Measurements from ENCODE around the gene SSC5D. TPM values are rescaled to one million over a fixed set of nuclear protein-coding genes. Genes with fewer than 3 reads are reported as not detected.
A peak's percentile ranks its signal among the peaks of the same experiment; 100 is the strongest.

Gene SSC5D
- total and polyA plus RNA-seq, 2 experiments from 2014 or later: 10.0 to 12.6 TPM

- H3K36me3 ChIP-seq (ENCODE audit: low read depth): no peaks in the 10 kb centered on the region
- H3F3A ChIP-seq (ENCODE audit: insufficient read depth): no peaks in the 10 kb centered on the region; the same call in 1 of the 2 replicates
- no peak overlapping the region for H3K9ac ChIP-seq
- no peaks in the 10 kb centered on the region for H3K9me2 ChIP-seq (ENCODE audit: insufficient read depth)
- no peak overlapping the region for H2AFZ ChIP-seq
- TF ChIP-seq EZH2 (IDR thresholded peaks at IDR 0.05; ENCODE audit: insufficient read depth, poor library complexity, severe bottlenecking) (no peak), EZH2phosphoT487 (IDR thresholded peaks at IDR 0.05; ENCODE audit: insufficient read depth, low read depth) (no peak)
- no peak overlapping the region for H3K4me2 ChIP-seq (ENCODE audit: unreplicated experiment)
- H3K9me3 ChIP-seq (ENCODE audit: low read depth): no peaks in the 10 kb centered on the region
- 24 to 32% methylated on average over 8 to 16 of the region's 16 CpGs for WGBS, 2 experiments (ENCODE audit: low coverage in 1 of 2, low lambda C conversion rate in 2 of 2, missing lambda C conversion rate in 2 of 2)
- no peak overlapping the region for H3K27ac ChIP-seq
- H3K4me1 ChIP-seq (ENCODE audit: insufficient read depth): no peaks in the 10 kb centered on the region
- H3K4me3 ChIP-seq: no peak overlapping the region
- no peaks in the 10 kb centered on the region for H3K79me2 ChIP-seq (ENCODE audit: insufficient read depth)
- no peaks in the 10 kb centered on the region; the same call in 1 of the 2 replicates for H4K20me1 ChIP-seq (ENCODE audit: insufficient read depth)
- DNase-seq: no peak
- in situ Hi-C loops (cut with MboI): no loop called here
- peaks cover 32% of the 10 kb centered on the region for H3K27me3 ChIP-seq (replicated peaks; ENCODE audit: insufficient read depth)
Observed at GRCh38 chr19:55449469-55449868, 38.8 kb upstream of the SSC5D start.

- Histone ChIP-seq H3K9me2 (ENCODE audit: insufficient read depth) (no peaks in the 10 kb centered on the region), H3K79me2 (ENCODE audit: insufficient read depth) (no peaks in the 10 kb centered on the region), H3K9ac (no peak overlapping the region), H3K9me3 (ENCODE audit: low read depth) (no peaks in the 10 kb centered on the region), H3K4me1 (ENCODE audit: insufficient read depth) (no peaks in the 10 kb centered on the region), H3K36me3 (ENCODE audit: low read depth) (no peaks in the 10 kb centered on the region), H3K27me3 (replicated peaks; ENCODE audit: insufficient read depth) (peaks cover 28% of the 10 kb centered on the region), H3K27ac (no peak overlapping the region), H3K4me2 (ENCODE audit: unreplicated experiment) (peak overlapping the region; percentile 42), H3F3A (ENCODE audit: insufficient read depth) (no peaks in the 10 kb centered on the region; the same call in 1 of the 2 replicates), H2AFZ (no peak overlapping the region), H3K4me3 (peak overlapping the region; percentile 12; the same call in 1 of the 2 replicates), H4K20me1 (ENCODE audit: insufficient read depth) (no peaks in the 10 kb centered on the region; the same call in 1 of the 2 replicates)
- WGBS, 2 experiments (ENCODE audit: low coverage in 1 of 2, low lambda C conversion rate in 2 of 2, missing lambda C conversion rate in 2 of 2): 2 to 13% methylated on average over 9 to 58 of the region's 80 CpGs
- in situ Hi-C loops (cut with MboI): no loop called here
- DNase-seq: peak; percentile 37
- TF ChIP-seq EZH2phosphoT487 (IDR thresholded peaks at IDR 0.05; ENCODE audit: insufficient read depth, low read depth) (0 out of 2 replicates have a peak, but pooled peaks have one; percentile 75), EZH2 (IDR thresholded peaks at IDR 0.05; ENCODE audit: insufficient read depth, poor library complexity, severe bottlenecking) (peak; percentile 98)
Observed at GRCh38 chr19:55451163-55451964, 36.9 kb upstream of the SSC5D start.

- Histone ChIP-seq H3K36me3 (ENCODE audit: low read depth) (no peaks in the 10 kb centered on the region), H3K27ac (no peak overlapping the region), H3F3A (ENCODE audit: insufficient read depth) (no peaks in the 10 kb centered on the region; the same call in 1 of the 2 replicates), H3K4me2 (ENCODE audit: unreplicated experiment) (peak overlapping the region; percentile 42), H3K27me3 (replicated peaks; ENCODE audit: insufficient read depth) (peaks cover 24% of the 10 kb centered on the region), H3K4me3 (peak overlapping the region; percentile 12; the same call in 1 of the 2 replicates), H3K9ac (no peak overlapping the region), H3K4me1 (ENCODE audit: insufficient read depth) (no peaks in the 10 kb centered on the region), H3K9me2 (ENCODE audit: insufficient read depth) (no peaks in the 10 kb centered on the region), H4K20me1 (ENCODE audit: insufficient read depth) (no peaks in the 10 kb centered on the region; the same call in 1 of the 2 replicates), H3K79me2 (ENCODE audit: insufficient read depth) (no peaks in the 10 kb centered on the region), H2AFZ (no peak overlapping the region), H3K9me3 (ENCODE audit: low read depth) (no peaks in the 10 kb centered on the region)
- in situ Hi-C loops (cut with MboI): no loop called here
- WGBS, 2 experiments (ENCODE audit: low coverage in 1 of 2, low lambda C conversion rate in 2 of 2, missing lambda C conversion rate in 2 of 2): 2 to 3% methylated on average over 18 to 57 of the region's 57 CpGs
- TF ChIP-seq EZH2 (IDR thresholded peaks at IDR 0.05; ENCODE audit: insufficient read depth, poor library complexity, severe bottlenecking) (peak; percentile 22), EZH2phosphoT487 (IDR thresholded peaks at IDR 0.05; ENCODE audit: insufficient read depth, low read depth) (no peak)
- DNase-seq: peak; percentile 25
Observed at GRCh38 chr19:55451965-55452748, 36.1 kb upstream of the SSC5D start.

DNA sequence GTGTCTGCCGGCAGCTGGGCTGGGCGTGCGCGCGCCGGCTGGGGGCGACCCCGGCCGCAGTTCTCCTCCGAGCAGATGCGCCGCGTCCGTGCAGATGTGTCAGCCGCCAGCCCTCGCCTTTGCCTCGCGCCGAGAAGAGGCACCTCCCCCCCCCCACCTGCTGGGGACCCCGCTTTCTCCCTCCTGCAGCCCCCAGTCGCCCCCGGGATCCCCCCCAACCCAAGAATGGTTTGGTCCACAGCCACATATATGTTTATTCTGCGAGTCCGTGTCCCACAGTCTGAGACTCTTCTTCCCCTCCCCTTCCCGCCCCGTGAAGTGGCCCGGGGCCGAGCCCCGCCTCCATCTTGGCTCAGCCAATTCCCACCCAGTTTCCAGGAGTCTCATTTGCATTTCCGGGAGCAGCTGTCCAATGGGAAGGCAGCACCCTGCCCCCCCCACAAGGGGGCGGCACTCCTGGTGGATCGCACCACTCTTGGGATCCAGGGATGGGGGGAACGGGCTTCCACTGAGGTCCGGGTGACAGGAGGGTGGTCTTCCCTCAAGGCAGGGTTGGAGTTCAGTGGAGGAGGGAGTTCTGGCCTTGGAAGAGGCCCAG lies 35.4 kb upstream of the SSC5D start:
- in situ Hi-C loops (cut with MboI): no loop called here
- Histone ChIP-seq H3K9me3 (ENCODE audit: low read depth) (no peaks in the 10 kb centered on the region), H3F3A (ENCODE audit: insufficient read depth) (no peaks in the 10 kb centered on the region), H3K9ac (no peak overlapping the region), H3K79me2 (ENCODE audit: insufficient read depth) (no peaks in the 10 kb centered on the region), H3K27me3 (replicated peaks; ENCODE audit: insufficient read depth) (peaks cover 22% of the 10 kb centered on the region), H4K20me1 (ENCODE audit: insufficient read depth) (no peaks in the 10 kb centered on the region; the same call in 1 of the 2 replicates), H3K4me2 (ENCODE audit: unreplicated experiment) (peak overlapping the region; percentile 39), H3K9me2 (ENCODE audit: insufficient read depth) (no peaks in the 10 kb centered on the region), H3K4me3 (no peak overlapping the region), H3K36me3 (ENCODE audit: low read depth) (no peaks in the 10 kb centered on the region), H2AFZ (no peak overlapping the region), H3K27ac (no peak overlapping the region), H3K4me1 (ENCODE audit: insufficient read depth) (no peaks in the 10 kb centered on the region)
- peak; percentile 76 for DNase-seq
- TF ChIP-seq EZH2 (IDR thresholded peaks at IDR 0.05; ENCODE audit: insufficient read depth, poor library complexity, severe bottlenecking) (no peak), EZH2phosphoT487 (IDR thresholded peaks at IDR 0.05; ENCODE audit: insufficient read depth, low read depth) (no peak)
- 13 to 19% methylated on average over 14 to 29 of the region's 34 CpGs for WGBS, 2 experiments (ENCODE audit: low coverage in 1 of 2, low lambda C conversion rate in 2 of 2, missing lambda C conversion rate in 2 of 2)

Data from GM23248 (cell line).